Measurements from ENCODE around the gene G3BP2. TPM values are rescaled to one million over a fixed set of nuclear protein-coding genes. Genes with fewer than 3 reads are reported as not detected.

Gene G3BP2
- total RNA-seq (2014; rRNA removed; shearing (Covaris generic)): 411 and 435 TPM in 2 replicates
- 94.5 and 103 TPM in 2 replicates for polyA plus RNA-seq (2016; fragmentation: Nextera tagmentation; extraction: Ambion mirVana)
- long read RNA-seq, full-length matches to known transcripts: 29 of 58 reads
- long read RNA-seq, partial matches to known transcripts: 15 of 58 reads
- long read RNA-seq, other reads (novel, unspliced or antisense): 14 of 58 reads

GRCh38 chr4:75673027-75673958, at the start of gene G3BP2:
Gene G3BP2, minus strand, starts transcription at chr4:75673411. Its CDS starts 11,386 bp downstream, at chr4:75662025.
- H3K4me1 Mint-ChIP-seq: peaks cover 50% of the 10 kb centered on the region

More at GRCh38 chr4:75673027-75673958, at the start of gene G3BP2:
- TF ChIP-seq, protein P1, sequence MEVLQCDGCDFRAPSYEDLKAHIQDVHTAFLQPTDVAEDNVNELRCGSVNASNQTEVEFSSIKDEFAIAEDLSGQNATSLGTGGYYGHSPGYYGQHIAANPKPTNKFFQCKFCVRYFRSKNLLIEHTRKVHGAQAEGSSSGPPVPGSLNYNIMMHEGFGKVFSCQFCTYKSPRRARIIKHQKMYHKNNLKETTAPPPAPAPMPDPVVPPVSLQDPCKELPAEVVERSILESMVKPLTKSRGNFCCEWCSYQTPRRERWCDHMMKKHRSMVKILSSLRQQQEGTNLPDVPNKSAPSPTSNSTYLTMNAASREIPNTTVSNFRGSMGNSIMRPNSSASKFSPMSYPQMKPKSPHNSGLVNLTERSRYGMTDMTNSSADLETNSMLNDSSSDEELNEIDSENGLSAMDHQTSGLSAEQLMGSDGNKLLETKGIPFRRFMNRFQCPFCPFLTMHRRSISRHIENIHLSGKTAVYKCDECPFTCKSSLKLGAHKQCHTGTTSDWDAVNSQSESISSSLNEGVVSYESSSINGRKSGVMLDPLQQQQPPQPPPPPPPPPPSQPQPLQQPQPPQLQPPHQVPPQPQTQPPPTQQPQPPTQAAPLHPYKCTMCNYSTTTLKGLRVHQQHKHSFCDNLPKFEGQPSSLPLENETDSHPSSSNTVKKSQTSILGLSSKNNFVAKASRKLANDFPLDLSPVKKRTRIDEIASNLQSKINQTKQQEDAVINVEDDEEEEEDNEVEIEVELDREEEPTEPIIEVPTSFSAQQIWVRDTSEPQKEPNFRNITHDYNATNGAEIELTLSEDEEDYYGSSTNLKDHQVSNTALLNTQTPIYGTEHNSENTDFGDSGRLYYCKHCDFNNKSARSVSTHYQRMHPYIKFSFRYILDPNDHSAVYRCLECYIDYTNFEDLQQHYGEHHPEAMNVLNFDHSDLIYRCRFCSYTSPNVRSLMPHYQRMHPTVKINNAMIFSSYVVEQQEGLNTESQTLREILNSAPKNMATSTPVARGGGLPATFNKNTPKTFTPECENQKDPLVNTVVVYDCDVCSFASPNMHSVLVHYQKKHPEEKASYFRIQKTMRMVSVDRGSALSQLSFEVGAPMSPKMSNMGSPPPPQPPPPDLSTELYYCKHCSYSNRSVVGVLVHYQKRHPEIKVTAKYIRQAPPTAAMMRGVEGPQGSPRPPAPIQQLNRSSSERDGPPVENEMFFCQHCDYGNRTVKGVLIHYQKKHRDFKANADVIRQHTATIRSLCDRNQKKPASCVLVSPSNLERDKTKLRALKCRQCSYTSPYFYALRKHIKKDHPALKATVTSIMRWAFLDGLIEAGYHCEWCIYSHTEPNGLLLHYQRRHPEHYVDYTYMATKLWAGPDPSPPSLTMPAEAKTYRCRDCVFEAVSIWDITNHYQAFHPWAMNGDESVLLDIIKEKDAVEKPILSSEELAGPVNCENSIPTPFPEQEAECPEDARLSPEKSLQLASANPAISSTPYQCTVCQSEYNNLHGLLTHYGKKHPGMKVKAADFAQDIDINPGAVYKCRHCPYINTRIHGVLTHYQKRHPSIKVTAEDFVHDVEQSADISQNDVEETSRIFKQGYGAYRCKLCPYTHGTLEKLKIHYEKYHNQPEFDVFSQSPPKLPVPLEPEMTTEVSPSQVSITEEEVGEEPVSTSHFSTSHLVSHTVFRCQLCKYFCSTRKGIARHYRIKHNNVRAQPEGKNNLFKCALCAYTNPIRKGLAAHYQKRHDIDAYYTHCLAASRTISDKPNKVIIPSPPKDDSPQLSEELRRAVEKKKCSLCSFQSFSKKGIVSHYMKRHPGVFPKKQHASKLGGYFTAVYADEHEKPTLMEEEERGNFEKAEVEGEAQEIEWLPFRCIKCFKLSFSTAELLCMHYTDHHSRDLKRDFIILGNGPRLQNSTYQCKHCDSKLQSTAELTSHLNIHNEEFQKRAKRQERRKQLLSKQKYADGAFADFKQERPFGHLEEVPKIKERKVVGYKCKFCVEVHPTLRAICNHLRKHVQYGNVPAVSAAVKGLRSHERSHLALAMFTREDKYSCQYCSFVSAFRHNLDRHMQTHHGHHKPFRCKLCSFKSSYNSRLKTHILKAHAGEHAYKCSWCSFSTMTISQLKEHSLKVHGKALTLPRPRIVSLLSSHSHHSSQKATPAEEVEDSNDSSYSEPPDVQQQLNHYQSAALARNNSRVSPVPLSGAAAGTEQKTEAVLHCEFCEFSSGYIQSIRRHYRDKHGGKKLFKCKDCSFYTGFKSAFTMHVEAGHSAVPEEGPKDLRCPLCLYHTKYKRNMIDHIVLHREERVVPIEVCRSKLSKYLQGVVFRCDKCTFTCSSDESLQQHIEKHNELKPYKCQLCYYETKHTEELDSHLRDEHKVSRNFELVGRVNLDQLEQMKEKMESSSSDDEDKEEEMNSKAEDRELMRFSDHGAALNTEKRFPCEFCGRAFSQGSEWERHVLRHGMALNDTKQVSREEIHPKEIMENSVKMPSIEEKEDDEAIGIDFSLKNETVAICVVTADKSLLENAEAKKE (CRISPR knock-in tag; IDR thresholded peaks at IDR 0.05): no peak
- TF ChIP-seq, protein P2, sequence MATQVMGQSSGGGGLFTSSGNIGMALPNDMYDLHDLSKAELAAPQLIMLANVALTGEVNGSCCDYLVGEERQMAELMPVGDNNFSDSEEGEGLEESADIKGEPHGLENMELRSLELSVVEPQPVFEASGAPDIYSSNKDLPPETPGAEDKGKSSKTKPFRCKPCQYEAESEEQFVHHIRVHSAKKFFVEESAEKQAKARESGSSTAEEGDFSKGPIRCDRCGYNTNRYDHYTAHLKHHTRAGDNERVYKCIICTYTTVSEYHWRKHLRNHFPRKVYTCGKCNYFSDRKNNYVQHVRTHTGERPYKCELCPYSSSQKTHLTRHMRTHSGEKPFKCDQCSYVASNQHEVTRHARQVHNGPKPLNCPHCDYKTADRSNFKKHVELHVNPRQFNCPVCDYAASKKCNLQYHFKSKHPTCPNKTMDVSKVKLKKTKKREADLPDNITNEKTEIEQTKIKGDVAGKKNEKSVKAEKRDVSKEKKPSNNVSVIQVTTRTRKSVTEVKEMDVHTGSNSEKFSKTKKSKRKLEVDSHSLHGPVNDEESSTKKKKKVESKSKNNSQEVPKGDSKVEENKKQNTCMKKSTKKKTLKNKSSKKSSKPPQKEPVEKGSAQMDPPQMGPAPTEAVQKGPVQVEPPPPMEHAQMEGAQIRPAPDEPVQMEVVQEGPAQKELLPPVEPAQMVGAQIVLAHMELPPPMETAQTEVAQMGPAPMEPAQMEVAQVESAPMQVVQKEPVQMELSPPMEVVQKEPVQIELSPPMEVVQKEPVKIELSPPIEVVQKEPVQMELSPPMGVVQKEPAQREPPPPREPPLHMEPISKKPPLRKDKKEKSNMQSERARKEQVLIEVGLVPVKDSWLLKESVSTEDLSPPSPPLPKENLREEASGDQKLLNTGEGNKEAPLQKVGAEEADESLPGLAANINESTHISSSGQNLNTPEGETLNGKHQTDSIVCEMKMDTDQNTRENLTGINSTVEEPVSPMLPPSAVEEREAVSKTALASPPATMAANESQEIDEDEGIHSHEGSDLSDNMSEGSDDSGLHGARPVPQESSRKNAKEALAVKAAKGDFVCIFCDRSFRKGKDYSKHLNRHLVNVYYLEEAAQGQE (IDR thresholded peaks at IDR 0.05; ENCODE audit: unreplicated experiment): peak; percentile 7
- TF ChIP-seq CREB1 (CRISPR knock-in tag; IDR thresholded peaks at IDR 0.05; ENCODE audit: low read depth) (peak; percentile 92), NANOG (IDR thresholded peaks at IDR 0.05; ENCODE audit: borderline replicate concordance) (no peak), POLR2AphosphoS5 (IDR thresholded peaks at IDR 0.05; ENCODE audit: low read depth) (peak; percentile 94), EZH2phosphoT487 (IDR thresholded peaks at IDR 0.05; ENCODE audit: unreplicated experiment) (no peak)
- TF ChIP-seq, protein P3, sequence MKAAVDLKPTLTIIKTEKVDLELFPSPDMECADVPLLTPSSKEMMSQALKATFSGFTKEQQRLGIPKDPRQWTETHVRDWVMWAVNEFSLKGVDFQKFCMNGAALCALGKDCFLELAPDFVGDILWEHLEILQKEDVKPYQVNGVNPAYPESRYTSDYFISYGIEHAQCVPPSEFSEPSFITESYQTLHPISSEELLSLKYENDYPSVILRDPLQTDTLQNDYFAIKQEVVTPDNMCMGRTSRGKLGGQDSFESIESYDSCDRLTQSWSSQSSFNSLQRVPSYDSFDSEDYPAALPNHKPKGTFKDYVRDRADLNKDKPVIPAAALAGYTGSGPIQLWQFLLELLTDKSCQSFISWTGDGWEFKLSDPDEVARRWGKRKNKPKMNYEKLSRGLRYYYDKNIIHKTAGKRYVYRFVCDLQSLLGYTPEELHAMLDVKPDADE (IDR thresholded peaks at IDR 0.05): no peak
- peaks cover 4% of the 10 kb centered on the region for H3K36me3 Mint-ChIP-seq (ENCODE audit: low read depth)
- peak; percentile 93 for ATAC-seq
- peak within 1 kb of the TSS; percentile 95 for H3K4me3 ChIP-seq
- no peaks in the 10 kb centered on the region; the same call in 1 of the 3 replicates for H3K9me3 Mint-ChIP-seq
- no peak within 1 kb of the TSS for H2AFZ ChIP-seq
- H3K27me3 ChIP-seq (ENCODE audit: insufficient read depth): no peaks in the 10 kb centered on the region
- peaks cover 10% of the 10 kb centered on the region; the same call in 1 of the 2 replicates for H3F3A ChIP-seq (replicated peaks; ENCODE audit: low read depth)
- peaks cover 58% of the 10 kb centered on the region for H3K4me1 ChIP-seq (ENCODE audit: insufficient read depth)
- peaks cover 22% of the 10 kb centered on the region for H3K27me3 Mint-ChIP-seq (ENCODE audit: insufficient read depth, low read depth, poor library complexity)
- no peaks in the 10 kb centered on the region for H3K9me2 ChIP-seq (ENCODE audit: insufficient read depth)
- peak; percentile 99 for DNase-seq (ENCODE audit: low spot score)
- H3K4me2 ChIP-seq: peak within 1 kb of the TSS; percentile 97
- 0 out of 2 replicates have a peak, but pooled peaks cover 1% of the 10 kb centered on the region for H3K36me3 ChIP-seq (ENCODE audit: insufficient read depth)
- peak within 1 kb of the TSS; percentile 97 for H3K27ac Mint-ChIP-seq
- peak within 1 kb of the TSS; percentile 98 for H3K27ac ChIP-seq (ENCODE audit: low read depth)
- peak within 1 kb of the TSS; percentile 92 for H3K4me3 Mint-ChIP-seq
- peaks cover 37% of the 10 kb centered on the region for H4K20me1 ChIP-seq (replicated peaks; ENCODE audit: insufficient read depth)
- H3K79me2 ChIP-seq (replicated peaks; ENCODE audit: insufficient read depth): peaks cover 85% of the 10 kb centered on the region
